ELF-1 (cell line): ENCODE results near the gene CEP85L.
A peak's percentile ranks its signal among the peaks of the same experiment; 100 is the strongest.

ENCODE experiments used
- DNase-seq: peaks from one replicate; pipeline ENCODE4 v3.0.0-alpha.2; 2016; ENCODE audit warnings: low read depth, low spot score

Gene CEP85L

DNA sequence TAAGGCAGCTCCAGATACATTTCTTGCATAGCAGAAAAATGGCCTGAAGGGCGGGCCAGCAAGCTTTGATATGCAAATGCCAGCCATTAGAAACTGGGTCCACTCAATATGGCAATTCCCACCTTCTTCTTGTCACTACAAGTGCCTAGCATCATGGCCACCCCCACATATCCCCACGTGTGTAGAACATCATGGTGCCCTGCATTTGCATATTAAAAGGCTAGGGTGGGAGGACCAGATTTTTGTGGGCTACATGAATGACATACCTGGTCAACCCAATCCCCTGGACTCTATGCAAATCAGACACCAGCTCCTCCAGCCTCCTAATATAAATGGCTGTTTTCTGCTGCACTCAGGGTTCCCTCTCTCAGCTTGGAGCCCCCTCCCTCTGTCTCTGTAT lies 71.6 kb downstream of the CEP85L start:
- no peak for DNase-seq

- DNase-seq: no peak
These were observed 72.8 kb downstream of the CEP85L start for GRCh38 chr6:118578617-118579016.

- DNase-seq: no peak
These were observed 73.4 kb downstream of the CEP85L start for GRCh38 chr6:118577972-118578371.

DNA sequence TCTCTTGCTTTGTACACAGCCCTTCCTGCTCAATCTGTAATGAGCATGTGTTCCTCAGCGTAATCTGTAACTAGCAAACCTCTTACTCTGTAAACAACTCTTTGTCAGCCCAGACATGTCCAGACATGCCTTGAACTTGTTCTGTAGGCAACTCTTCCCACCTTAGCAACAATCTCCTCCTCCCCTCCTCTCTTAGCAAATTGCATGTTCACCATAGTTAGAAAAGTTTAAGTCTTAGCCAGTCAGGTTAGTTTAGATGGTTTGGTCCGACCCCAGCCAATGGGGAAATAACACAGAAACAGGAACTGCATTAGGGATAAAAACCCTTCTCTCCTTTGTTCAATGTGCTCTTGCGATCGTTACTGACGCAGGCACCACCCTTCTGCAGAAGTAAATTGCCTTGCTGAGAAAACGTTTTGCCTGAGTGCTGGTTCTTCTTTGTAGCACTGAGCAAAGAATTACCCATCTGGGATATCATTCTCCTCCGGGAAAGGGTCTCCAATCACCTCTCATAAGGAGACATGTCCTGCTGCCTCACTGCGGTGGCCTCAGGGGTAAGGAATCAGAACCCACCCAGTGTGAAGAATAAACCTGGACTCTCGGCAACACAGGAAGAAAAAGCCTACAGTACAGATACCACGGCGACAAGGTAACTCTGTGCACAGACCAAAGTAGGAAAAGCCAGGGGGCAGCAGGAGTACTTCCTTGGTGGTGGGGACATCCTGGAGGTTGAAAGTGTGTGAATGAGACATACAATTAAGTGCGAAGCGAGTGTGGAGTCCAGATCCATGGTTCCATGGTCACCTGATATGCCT lies 77.1 kb downstream of the CEP85L start:
- no peak for DNase-seq

GRCh38 chr6:118571121-118571520 lies 80.3 kb downstream of the CEP85L start:
- no peak for DNase-seq

- DNase-seq: no peak
These were observed 81.9 kb downstream of the CEP85L start for GRCh38 chr6:118569498-118569897.

GRCh38 chr6:118567974-118568373 lies 83.4 kb downstream of the CEP85L start:
- DNase-seq: no peak

- peak; percentile 23 for DNase-seq
These were observed 86.0 kb downstream of the CEP85L start for GRCh38 chr6:118565311-118565960.

DNA sequence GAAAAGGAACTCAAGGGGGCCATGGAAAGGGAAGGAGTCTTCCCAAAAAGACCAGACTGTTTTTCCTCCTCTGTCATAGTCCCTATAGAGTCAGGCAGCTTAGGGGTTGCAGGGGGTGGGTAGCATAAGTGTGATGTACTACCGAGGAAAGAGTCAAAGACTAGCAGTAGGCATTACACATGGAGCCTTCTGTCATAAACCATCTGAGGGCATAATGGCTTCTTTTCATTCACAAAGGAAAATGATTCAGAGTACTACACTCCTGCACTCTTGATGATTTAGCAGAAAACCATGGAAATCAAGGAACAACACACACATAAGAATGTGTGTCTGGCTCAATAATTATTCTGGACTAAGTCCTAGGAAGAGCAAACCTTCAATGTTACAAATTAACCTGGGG lies 88.4 kb downstream of the CEP85L start:
- DNase-seq: no peak

DNA sequence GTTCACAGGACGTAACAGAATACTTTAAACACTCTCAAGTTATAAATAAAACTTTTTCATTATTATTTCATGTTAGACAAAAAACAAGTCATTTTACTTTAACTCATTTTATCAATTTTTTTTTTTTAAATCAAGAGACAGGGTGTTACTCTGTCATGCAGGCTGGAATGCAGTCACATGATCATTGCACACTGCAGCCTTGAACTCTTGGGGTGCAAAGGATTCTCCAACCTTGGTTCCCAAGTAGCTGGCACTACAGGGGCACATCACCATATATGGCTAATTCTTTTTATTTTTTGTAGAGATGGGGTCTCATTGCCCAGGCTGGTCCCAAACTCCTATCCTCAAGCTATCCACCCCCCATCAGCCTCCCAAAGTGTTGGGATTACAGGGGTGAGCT lies 89.1 kb downstream of the CEP85L start:
- DNase-seq: no peak

DNA sequence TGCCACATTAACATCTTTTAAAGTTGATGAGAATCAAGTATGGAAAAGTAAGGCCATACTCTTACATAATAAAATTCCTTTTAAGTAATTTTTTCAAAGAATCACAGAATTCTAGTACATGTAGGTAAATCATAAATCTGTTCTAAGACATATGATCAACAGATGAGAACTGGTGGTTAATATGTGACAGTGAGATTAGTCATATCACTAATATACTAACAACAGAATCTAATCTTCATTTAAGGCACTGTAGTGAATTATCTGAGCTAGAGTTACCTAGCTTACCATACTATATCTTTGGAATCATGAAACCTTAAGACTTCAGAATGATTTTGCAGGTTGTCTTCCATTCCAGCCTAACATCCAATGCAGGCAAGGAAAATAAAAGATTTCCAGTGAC lies 91.7 kb downstream of the CEP85L start:
- DNase-seq: no peak

- DNase-seq: no peak
These were observed 92.8 kb downstream of the CEP85L start for GRCh38 chr6:118558464-118559217.

GRCh38 chr6:118554698-118555097 lies 96.7 kb downstream of the CEP85L start:
- no peak for DNase-seq

GRCh38 chr6:118553132-118553531 lies 98.3 kb downstream of the CEP85L start:
- DNase-seq: no peak

GRCh38 chr6:118551063-118552053 lies 100.0 kb downstream of the CEP85L start:
- DNase-seq: peak; percentile 26

- no peak for DNase-seq
These were observed 102.8 kb downstream of the CEP85L start for GRCh38 chr6:118548613-118549012.

DNA sequence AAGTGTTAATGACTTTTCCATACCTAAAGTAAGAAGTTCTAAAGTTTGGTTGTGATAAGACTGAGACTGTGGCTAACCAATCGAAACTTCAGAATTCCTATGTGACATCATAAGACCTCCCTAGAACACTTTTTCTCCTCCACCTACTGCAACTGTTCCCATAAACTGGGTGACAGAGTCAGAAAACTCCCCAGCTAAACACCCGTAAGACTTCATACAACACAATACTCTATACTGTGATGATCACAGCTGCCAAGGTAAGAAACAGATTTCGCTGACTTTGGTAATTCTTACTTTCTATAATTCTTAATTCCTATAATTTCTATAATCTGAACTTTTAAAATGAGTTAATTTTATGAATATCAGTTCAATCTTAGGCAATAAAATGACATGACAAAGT lies 103.3 kb downstream of the CEP85L start, which contains the start of gene PLN:
Gene PLN (plus strand): TSS at position 161 of the 400 bp plus-strand sequence. CDS start 10,626 bp downstream, outside the sequence.
- no peak for DNase-seq

GRCh38 chr6:118546880-118547218 lies 104.5 kb downstream of the CEP85L start:
- no peak for DNase-seq

- no peak for DNase-seq
These were observed 105.1 kb downstream of the CEP85L start for GRCh38 chr6:118546164-118546879.

DNA sequence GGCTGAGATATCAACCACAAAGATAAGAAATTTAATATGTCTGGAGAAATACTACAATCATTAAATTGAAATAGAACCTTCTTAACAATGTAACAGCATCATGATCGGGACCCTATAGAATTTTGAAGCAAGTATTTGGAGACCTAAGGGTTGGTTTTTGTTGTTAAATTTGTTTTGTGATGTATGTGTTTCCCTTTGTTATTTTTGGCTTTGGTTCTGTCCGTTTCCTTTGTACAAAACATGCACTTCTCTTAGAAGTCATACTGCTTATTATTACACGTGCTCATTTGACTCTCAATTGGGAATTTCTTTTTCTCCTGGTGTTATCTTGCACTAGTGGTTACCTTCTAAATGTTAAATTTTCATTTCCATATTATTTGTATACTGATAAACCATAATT lies 107.3 kb downstream of the CEP85L start:
- no peak for DNase-seq
